ENCODE measurements around the gene ZDHHC14. TPM values are rescaled to one million over a fixed set of nuclear protein-coding genes. Genes with fewer than 3 reads are reported as not detected.
"Not testable (repeated sequence)": the region's sequence is repeated elsewhere in the genome, so short reads cannot be mapped to it uniquely, and the experiment has no call there.

ZDHHC14 gene
- polyA plus RNA-seq, 1 donor: 6.7 TPM

- no peak for DNase-seq
Observed at GRCh38 chr6:157672726-157673412, 291.9 kb downstream of the ZDHHC14 start.

DNA sequence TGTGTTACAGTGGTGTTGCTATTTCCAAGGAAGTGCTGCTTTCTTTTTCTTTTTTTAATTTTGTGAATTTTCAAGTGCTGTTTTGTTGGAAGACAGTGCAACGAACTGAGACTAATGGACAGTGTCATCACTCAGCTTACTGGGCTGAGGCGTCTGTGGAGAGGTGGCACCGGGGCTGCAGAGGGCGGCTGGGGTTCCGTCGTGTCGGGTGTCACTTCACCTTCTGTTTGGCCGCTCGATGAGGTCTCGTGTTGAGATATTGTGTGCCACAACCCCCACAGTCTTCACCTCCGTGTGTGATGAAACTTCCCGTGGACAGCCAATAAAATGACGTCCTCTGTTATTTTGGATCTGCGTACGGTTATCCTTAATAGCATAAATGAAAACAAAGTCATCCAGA is 292.6 kb downstream of the ZDHHC14 start:
- no peak for DNase-seq

DNA sequence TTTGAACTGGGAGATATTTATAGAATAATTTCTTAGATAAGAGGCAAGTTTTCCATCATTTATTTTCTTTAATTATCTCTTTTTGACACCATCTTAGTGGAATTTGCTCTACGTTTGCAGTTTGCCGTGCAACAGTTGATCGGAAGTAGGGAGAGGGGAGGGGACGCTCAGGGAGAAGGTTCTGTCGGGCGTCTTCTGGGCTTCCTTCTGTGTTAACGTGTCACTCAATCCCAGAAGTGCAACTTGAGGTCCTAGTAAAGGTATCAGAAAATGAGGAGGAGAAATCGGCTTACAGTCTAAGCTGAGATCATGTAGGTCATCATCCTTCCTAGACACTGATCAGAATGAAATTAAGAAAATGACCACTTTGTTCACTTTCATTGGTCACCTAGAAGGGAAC is 293.1 kb downstream of the ZDHHC14 start:
- DNase-seq: no peak

DNA sequence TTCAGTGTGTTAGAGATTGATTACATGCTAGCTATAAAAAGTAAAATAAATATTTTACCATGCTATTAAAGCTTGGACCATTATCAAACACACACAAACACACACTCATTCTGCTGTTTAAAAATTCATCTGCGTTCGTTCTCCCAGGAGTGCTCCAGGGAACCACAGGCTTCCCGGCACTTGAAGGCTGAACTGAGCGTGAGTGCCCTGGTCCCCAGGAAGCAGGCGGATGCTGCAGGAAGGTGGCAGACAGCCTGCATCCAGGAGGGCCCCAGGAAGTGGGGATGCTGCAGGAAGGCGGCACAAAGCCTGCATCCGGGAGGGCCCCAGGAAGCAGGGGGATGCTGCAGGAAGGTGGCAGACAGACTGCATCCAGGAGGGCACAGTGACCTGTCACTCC is 294.8 kb downstream of the ZDHHC14 start:
- DNase-seq: no peak

DNA sequence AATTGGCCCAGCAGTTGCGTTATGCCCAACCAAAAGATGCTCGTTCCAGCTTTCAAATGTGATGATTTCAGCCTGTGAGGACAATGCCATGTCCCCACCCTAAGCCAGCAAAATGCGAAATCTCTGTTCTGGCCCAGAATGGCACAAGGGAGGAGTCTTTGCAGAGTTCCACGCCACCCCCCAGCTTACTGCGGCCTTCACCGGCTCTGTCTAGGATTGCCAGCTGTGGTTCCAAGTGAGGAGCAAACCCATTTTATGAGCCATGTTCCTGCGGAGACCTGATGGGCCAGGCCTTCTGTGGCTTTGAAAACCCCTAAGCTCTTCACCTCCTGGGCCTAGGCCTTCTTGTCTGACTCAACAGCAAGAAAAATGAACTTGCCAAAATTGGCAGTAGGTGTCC is 295.3 kb downstream of the ZDHHC14 start:
- DNase-seq: no peak

DNA sequence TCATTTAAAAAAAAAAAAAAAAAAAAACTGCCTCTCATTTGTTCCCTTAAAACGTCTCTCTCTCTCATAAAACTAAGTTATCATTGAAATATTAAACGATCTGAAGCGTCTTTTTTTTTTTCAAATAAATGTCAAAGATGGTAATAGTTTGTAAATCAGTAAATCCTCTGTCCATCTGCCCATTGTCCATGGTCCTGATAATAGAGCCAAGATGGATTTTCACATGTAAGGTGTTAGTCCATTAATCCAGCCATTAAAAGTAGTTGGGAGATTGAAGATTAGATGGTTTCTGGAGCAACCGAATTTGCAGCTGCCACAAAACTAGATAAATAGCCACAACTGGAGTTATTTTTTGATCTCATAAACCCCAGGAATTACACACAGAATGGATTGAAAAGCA is 296.2 kb downstream of the ZDHHC14 start:
- no peak for DNase-seq

DNA sequence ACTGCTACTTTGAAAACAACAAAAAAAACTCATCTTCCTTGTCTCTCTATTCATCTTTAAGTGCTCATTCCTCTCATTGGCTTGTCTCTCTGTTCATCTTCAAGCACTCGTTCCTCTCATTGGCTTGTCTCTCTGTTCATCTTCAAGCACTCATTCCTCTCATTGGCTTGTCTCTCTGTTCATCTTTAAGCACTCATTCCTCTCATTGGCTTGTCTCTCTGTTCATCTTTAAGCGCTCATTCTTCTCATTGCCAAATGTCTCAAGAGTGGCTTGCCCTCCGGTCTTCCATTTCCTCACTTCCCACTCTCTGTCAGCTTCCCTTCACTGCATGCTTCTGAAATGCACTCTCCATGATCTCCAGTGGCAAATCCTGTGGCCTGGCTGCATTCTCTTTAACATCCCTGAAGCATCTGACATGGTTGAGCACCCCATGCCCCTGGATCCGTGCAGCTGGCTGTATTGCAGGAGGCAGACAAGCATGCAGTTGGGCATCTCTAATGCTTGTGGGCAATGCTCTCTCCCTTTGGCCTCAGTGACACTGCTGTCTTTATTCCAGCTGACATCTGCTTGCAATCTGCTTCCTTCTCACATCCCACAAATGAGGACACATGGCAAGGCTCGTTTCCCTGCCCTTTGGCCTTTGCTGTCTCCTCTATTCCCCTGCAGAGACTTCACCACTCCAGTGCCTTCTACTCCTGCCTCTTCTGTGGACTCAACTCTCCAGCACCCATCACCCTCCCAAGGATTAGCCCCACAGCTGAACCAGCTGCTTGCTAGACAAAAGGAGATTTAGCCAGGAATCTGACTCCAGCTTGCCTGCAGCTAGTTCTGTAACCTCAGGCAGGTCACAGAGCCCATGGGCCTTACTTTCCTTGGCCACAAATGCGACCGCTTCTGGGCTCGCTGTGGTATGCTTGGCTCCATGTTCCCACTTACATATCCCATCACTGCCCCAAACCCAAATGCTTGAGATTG is 298.9 kb downstream of the ZDHHC14 start:
- no peak for DNase-seq

DNA sequence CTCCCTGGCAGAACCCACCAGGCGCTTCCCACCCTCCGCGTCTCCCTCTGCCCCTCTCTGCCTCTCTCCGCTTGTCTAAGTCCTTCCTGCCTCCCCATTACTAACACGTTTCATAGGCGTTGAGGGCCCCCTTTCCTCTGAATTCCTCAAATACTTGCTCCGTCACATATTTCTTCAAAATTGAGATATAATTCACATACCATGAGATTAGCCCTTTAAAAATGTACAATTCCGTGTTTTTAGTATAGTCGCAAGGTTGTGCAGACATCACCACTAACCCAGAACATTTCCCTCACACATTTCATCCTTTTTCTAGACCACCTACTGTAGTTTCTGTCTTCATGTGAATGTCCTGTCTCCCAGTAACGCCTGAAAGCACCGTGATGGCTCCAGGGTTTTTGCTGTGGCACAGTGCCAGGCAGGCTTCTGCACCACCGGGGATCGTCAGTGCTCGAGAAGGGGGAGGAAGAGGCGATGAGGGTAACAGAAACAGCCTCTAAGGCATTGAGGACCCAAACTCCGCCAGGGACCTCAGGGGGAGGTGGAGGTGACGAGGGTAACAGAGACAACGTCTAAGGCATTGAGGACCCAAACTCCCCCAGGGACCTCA is 300.2 kb downstream of the ZDHHC14 start:
- DNase-seq: no peak

DNA sequence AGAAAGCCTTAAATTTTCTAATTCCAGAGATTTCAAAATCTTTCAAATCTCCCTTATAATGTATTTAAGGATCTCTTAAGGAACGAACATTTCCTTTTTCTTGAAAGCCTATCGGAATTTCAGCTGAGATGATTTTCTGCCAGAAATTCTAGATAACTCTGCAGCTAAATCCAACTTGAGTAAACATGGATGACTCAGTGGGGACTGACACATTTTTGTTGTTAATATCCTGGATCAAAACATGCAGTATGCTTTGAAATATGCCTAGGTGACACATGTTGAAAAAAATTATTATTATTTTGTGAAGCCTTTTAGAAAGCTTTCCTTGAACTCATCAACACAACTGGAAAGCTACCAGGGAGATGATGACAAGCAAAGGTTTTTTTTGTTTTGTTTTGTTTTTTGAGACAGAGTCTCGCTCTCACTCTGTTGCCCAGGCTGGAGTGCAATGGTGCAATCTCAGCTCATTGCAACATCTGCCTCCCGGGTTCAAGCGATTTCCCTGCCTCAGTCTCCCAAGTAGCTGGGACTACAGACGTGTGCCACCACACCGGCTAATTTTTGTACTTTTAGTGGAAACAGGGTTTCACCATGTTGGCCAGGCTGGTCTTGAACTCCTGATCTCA is 302.0 kb downstream of the ZDHHC14 start:
- DNase-seq: no peak

DNA sequence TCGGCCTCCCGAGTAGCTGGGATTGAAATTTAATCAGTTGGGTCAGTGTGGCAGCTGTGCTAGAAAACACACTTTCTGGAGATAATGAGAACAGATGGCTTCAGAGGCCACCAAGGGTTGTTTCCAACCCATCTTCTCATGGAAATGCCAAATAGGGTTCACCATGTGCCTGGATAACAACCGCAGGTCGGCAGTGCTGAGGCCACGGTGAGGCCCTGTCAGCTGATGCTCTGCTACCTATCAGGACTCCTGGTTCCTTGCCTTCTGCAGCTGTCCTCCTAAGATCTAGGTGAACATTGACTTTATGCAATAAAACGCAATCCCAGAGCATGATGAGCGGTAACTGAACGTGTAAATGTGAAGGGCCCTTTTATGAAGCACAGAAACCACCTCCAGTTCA is 302.7 kb downstream of the ZDHHC14 start:
- DNase-seq: no peak

DNA sequence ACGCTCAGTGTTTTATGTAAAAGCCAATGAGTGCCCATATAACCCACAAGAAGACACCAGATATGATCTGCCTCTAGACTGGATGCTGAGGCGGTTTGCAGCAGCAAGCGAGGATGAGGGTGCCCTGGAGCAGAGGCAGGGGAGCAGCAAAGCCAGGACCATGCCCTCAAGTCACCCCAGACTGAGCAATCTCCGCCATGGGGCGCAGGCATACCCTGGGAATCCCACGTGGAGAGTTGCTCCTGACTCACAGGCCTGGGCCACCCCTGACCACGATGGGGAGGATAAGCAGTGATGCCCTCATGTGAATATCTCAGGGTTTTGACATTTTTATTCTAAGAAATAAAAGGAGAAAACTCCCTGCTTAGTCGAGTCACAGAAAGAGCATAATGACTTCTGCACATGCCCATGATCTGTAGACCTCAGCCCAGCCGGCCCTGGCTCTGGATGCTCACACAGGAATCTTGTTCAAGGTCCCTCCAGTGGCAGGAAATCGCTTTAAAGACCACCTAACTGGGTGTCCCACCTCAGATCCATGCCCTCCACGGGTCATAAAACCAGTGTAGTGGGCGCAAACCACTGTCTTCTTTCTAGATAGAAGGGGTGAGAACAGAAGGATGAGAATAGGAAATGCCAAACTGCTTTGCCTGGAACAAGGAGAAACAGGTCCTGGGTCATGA is 303.8 kb downstream of the ZDHHC14 start:
- DNase-seq: no peak

GRCh38 chr6:157685596-157686280 is 304.7 kb downstream of the ZDHHC14 start:
- DNase-seq: no peak

DNA sequence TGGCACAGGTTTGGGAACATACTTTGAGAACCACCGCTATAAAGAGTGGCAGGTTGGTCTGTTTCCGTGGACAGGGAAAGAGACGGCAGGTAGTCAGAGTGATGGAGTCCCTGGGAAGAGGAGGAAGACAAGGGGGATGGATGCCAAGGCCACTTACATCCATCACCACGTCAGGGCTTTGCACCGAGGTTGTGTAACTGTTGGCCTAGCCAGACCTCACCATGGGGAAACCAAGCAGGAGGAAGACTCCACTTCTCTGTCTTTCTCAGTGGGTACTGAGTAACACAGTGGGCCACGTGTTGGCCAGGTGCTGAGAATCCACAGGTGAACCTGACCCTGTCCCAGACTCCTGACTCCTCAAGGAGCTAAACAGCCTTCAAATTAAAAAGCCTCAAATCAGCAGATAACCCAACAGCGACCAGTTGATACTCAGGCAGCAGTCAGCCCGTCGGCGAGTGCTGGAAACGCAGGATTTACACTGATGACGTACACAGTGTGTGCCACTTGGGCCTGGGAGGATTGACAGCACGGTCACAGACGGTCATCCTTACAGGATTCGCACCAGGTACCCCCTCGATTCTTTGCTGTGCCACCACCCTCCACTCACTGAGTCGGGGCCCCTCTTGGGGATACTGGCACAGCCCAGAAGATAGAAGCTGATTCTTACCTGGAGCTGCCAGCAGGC is 307.4 kb downstream of the ZDHHC14 start:
- no peak for DNase-seq

- peak; percentile 48 for DNase-seq
Observed at GRCh38 chr6:157688960-157689599, 308.1 kb downstream of the ZDHHC14 start.

DNA sequence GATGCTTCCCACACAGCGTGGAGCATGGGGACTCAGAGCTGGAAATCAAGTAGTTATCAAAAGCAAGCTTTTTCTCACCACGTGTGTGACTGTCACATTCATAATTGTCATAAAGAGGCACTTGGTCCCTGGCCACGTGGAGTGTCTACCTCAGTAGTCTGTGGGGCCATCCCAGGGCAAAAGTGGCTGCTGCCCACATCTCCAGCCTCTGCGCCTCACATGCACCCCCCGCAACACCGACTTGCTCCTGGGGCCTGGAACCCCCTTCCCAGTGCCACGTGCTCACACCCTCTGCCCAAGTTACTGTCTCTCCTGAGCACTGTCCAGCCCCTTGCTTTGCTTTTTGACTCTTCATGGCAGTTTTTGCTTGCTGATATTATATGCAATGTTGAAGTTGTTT is 308.9 kb downstream of the ZDHHC14 start:
- no peak for DNase-seq

GRCh38 chr6:157690441-157691210 is 309.6 kb downstream of the ZDHHC14 start:
- no peak for DNase-seq

GRCh38 chr6:157691621-157692020 is 310.6 kb downstream of the ZDHHC14 start:
- not testable (repeated sequence) for DNase-seq

DNA sequence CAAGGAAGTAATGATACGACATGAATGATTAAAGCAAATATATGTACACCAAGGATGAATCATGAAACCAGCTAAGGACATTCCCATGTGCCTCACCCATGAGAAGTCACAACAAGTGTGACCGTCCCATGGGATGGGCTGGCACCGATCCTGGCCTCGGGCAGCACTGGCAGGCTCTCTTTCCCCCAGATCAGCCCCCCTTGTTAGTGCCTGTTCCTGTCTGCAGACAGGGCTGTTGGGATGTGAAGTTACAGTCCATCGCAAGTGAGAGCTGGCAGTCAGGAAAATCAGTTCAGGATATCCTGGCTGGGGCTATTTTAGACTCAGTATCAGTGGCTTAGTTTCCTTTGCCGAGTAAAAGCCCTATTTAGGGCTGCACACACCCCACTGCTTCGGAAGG is 312.9 kb downstream of the ZDHHC14 start:
- DNase-seq: no peak

DNA sequence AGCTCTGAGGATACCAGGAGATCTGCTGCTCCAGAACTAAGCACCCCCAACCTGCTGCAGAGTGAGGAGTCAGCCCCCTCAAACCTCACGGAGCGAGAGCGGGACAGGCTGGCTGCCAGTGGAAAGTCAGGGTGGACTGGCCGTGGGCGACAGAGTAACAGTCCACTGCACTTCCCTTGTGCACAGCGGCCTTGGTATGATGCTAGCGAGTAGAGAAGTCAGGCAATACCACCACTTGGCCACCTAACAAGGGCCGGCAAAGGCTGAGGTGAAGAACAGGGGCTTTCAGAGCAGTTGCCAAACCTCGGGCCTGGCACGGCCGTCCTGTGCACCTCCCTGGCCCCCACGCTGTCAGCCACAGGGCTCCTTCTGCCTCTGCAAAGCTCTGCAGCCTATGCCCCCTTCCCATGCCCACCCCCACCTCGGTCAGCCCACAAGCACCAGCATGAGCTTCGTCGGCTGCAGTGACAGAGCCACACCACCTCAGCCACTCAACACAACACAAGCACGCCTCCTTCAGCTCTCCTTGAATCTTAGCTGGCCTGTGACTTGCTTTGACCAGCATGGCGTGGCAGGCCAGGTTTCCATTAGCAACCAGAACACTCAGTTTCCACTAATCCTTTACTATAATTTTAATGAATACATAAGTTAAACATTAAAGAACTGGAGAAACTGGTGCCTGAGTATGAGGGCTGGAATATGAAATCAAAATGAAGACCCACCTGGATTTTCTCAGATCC is 314.5 kb downstream of the ZDHHC14 start:
- no peak for DNase-seq
